ENCODE results near the gene IGSF3.

The IGSF3 gene

DNA sequence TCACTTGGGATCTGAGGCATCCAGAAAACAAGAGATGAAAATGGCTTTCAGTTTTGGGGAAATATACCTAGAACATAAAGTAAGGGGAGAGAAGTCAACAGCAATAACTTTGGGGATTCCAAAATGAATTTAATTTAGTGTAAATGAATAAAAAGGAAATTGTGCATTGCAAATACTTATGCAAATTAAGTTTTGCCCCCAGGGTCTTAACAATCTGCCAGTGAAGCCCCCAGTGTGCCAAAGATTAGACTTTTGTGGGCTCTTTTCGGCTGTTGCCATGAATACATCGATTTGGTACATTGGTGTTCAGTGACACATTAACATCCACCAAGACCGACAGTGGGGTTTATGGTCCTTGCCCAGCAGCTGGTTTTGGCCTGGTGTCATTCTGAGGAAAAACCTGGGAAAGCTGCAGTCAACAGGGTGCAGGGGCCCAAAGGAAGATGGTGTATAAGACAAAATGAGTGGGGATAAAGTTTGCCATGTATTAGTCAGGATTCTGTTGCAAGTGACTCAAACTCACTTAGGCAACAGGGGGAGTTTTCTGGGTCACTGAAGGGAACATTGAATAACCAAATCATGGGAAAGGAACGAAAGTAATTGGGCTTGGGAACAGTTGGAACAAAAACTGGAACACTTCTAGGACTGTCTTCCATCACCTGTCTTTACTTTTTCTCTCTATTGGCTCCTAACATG is 30.2 kb upstream of the IGSF3 start:
- no peak for DNase-seq (ENCODE audit: low spot score)
- TF ChIP-seq, protein P1, sequence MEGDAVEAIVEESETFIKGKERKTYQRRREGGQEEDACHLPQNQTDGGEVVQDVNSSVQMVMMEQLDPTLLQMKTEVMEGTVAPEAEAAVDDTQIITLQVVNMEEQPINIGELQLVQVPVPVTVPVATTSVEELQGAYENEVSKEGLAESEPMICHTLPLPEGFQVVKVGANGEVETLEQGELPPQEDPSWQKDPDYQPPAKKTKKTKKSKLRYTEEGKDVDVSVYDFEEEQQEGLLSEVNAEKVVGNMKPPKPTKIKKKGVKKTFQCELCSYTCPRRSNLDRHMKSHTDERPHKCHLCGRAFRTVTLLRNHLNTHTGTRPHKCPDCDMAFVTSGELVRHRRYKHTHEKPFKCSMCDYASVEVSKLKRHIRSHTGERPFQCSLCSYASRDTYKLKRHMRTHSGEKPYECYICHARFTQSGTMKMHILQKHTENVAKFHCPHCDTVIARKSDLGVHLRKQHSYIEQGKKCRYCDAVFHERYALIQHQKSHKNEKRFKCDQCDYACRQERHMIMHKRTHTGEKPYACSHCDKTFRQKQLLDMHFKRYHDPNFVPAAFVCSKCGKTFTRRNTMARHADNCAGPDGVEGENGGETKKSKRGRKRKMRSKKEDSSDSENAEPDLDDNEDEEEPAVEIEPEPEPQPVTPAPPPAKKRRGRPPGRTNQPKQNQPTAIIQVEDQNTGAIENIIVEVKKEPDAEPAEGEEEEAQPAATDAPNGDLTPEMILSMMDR (IDR thresholded peaks at IDR 0.05; ENCODE audit: extremely low read depth, missing control alignments), result no peak

DNA sequence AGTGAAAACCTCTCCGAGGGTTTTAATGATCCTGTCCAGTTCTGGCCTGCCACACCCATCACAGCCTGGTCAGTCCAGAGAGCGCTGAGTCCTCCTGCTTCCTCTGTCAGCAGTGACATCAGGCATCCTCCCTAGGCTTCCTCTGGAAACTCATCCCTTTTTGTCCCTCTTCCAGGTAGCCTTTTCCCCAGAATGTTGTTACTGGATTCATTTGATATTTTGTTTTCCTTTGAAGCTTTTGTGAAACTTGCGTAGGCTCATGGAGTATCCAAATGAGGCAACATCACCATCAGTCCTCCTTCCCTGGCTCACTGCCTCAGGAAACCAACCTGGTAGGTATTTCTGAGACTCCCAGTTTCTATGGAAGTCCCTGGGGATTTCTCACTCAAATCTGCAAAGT is 27.0 kb upstream of the IGSF3 start:
- DNase-seq (ENCODE audit: low spot score), result no peak
- TF ChIP-seq, protein P1 (IDR thresholded peaks at IDR 0.05; ENCODE audit: extremely low read depth, missing control alignments), result no peak

DNA sequence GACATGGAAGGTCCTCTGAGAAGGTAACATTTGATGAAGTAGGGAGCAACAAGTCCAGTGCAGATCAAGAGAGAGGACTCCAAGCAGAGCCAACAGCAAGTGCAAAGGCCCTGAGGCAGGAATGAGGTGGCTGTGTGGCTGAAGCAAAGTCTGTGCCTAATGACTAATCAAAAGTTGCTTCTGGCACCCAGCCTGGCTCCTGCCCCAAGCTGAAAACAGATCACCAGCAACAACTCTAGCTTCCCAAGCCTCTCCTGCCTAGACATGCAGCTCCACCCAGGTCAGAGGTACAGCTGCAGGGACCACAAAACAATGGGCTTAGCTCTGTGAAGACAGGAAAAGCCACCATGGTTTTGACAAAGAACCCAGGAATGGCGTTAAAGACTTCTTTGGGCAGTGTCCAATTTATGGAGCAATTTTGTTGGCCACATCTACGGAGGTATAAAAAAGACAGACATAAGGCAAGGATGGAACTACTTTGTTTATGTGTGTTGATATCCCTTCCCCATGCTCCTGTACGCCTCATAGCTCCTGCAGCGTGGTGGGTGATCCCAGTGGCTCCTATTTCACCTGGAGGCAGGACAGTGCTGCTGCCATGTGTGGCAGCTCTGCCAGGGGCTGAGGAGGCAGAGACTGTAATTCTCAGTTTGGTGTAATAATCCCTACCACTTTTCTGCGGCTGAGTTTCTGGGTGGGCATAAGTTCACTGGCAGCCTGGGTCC is 26.4 kb upstream of the IGSF3 start:
- no peak for DNase-seq (ENCODE audit: low spot score)
- TF ChIP-seq, protein P1 (IDR thresholded peaks at IDR 0.05; ENCODE audit: extremely low read depth, missing control alignments), result no peak

DNA sequence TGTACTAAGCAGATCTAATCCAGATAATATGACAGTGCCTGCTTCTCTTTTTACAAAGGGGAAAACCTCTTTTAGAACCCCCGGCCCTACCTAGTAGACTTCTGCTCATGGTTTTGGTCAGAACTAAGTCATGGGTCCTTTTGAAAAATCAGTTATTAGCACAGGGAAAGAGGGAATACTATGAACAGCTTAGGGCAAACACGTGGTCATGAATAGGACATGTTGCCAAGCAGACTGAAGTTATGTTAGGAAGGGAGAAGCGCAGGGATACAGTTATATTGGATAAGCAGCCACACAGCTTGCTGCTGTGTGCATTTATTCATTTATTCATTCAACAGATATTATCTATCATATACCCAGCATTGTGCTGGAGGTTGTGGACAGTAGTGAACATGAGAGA is 25.3 kb upstream of the IGSF3 start:
- no peak for DNase-seq (ENCODE audit: low spot score)
- TF ChIP-seq, protein P1 (IDR thresholded peaks at IDR 0.05; ENCODE audit: extremely low read depth, missing control alignments), result no peak

DNA sequence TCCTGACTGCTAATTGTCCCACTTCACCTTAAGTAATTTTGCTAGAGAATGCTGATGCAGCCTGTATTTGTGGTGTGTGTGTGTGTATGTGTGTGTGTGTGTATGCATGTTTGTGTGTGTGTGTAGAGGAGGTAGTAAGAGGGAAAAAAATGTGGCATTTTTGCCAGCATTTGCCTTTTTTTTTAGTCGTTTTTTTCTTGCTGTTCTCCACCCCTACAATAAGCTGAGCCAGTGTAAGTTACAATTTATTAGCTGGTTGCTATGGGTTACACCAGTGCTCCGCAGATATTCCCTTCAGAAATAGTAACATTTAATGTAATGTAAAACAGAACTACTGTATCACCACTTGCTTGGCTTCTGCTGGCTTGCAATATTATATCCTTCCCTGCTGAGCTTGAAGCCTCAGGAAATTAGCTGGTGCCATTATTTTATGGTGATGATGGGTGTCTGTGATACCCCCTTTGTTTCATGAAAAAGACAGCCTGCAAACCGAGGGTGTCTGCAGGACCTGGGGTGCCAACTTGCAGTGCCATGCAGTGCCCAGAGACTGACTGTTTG is 23.4 kb upstream of the IGSF3 start:
- no peak for DNase-seq (ENCODE audit: low spot score)
- TF ChIP-seq, protein P1 (IDR thresholded peaks at IDR 0.05; ENCODE audit: extremely low read depth, missing control alignments), result no peak

DNA sequence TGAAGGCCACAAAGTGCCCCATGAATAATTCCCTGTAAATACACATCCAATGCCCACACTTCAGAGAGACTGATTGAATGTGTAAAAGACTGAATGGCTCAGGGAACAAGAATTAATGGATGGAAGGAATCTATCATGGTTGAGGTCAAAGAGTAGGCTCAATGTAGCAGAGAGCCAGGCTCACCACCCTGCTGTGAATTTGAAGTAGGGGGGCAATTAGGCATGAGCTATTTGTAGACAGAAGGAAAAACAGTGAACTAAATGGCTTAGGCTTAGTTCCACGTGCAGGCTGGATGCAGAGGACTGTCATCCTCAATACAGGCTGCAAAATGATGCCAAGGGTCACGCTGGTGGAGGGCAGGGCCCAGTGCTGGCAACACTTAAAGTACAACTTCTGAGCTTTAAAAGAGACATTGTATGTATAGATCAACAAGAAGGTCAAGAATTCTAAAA is 22.9 kb upstream of the IGSF3 start:
- DNase-seq (ENCODE audit: low spot score), result no peak
- TF ChIP-seq, protein P1 (IDR thresholded peaks at IDR 0.05; ENCODE audit: extremely low read depth, missing control alignments), result no peak

DNA sequence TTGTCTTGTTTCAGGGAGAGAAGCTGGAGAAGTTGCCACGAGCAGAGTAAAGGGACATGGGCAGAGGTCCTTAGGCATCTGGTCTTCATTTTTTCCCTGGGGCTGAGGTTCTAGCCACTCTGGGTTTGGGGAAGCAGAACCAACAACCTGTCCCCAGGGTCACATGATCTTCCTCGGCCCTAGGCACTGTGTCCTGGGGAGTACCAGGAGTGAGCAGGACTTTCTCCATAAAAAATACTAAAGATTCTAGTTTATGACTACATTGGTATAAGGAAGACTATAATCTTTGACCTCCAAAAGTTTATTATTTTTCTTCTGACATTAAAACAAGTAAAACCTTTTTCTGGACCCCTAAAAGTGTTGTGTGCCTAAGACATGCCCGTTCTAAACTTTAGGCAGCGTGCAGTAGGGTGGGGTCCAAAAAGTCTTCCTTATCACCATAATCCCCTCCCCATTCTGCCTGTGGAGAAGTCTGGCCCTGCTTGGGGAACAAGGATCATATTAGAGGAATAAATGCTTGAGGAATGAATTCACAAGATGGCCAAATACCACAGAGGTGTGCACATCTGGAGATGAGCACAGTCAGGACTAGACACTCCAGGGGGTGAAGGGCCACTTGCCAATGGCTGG is 19.3 kb upstream of the IGSF3 start:
- no peak for DNase-seq (ENCODE audit: low spot score)
- TF ChIP-seq, protein P1 (IDR thresholded peaks at IDR 0.05; ENCODE audit: extremely low read depth, missing control alignments), result no peak

Measured in GM20000 (cell line).